DOHH2 (cell line): ENCODE measurements around the gene AHCYL1.

ENCODE experiments used
- H3F3A ChIP-seq: fragments of 200-600 bp; sonication (generic), shearing (Covaris generic); 2 replicates; pipeline ENCODE4 v1.6.0; 2016; ENCODE audit warnings: antibody characterized with exemption, mild to moderate bottlenecking; ENCODE audit not compliant: control insufficient read depth, insufficient read depth
- H3K27ac ChIP-seq: fragments of 200-600 bp; sonication (generic); 2 replicates; pipeline ENCODE4 v1.5.1; 2014; ENCODE audit warnings: low read depth, mild to moderate bottlenecking, low read length, moderate library complexity
- H3K27me3 ChIP-seq: fragments of 200-600 bp; sonication (generic); 2 replicates; pipeline ENCODE4 v1.6.1; 2014; ENCODE audit warnings: mild to moderate bottlenecking, low read length, mixed read lengths; ENCODE audit not compliant: control insufficient read depth
- H3K36me3 ChIP-seq: fragments of 200-600 bp; sonication (generic); 2 replicates; pipeline ENCODE4 v1.6.1; 2014; ENCODE audit warnings: mild to moderate bottlenecking, low read length, moderate library complexity, mixed read lengths; ENCODE audit not compliant: control insufficient read depth
- H3K4me1 ChIP-seq: fragments of 200-600 bp; sonication (generic); 2 replicates; pipeline ENCODE4 v1.6.1; 2014; ENCODE audit warnings: mild to moderate bottlenecking, low read length, mixed read lengths; ENCODE audit not compliant: control insufficient read depth
- H3K4me2 ChIP-seq: fragments of 200-600 bp; sonication (generic); 2 replicates; pipeline ENCODE4 v1.6.0; 2014; ENCODE audit warnings: mild to moderate bottlenecking, low read length, moderate library complexity
- H3K4me3 ChIP-seq: fragments of 200-600 bp; sonication (generic); 2 replicates; pipeline ENCODE4 v1.5.1; 2014; ENCODE audit warnings: mild to moderate bottlenecking, low read length, mixed read lengths
- H3K79me2 ChIP-seq: fragments of 200-600 bp; sonication (generic); 2 replicates; pipeline ENCODE4 v1.6.1; 2014; ENCODE audit warnings: mild to moderate bottlenecking, low read length, mixed read lengths; ENCODE audit not compliant: control insufficient read depth
- H3K9me2 ChIP-seq: fragments of 200-600 bp; sonication (generic); replicated peaks from 2 replicates; pipeline ENCODE4 v1.6.1; 2014; ENCODE audit warnings: mild to moderate bottlenecking, low read length, mixed read lengths; ENCODE audit not compliant: control insufficient read depth
- H3K9me3 ChIP-seq: fragments of 200-600 bp; sonication (generic); 2 replicates; pipeline ENCODE4 v1.6.1; 2014; ENCODE audit warnings: antibody characterized with exemption, low read length, mixed read lengths; ENCODE audit not compliant: control insufficient read depth, insufficient read depth
- H4K20me1 ChIP-seq: fragments of 200-600 bp; sonication (generic); 2 replicates; pipeline ENCODE4 v1.6.0; 2014; ENCODE audit warnings: low read depth, mild to moderate bottlenecking, antibody characterized with exemption, low read length, moderate library complexity; ENCODE audit not compliant: control insufficient read depth, insufficient read depth
- CTCF ChIP-seq: fragments of 200-600 bp; sonication (generic); IDR thresholded peaks from one replicate; pipeline ENCODE4 v1.5.1; 2014; ENCODE audit warnings: antibody characterized with exemption, mild to moderate bottlenecking, low read depth, low read length; ENCODE audit not compliant: poor library complexity, severe bottlenecking
- EZH2phosphoT487 ChIP-seq: fragments of 200-600 bp; sonication (generic); IDR thresholded peaks from 2 replicates; pipeline ENCODE4 v1.6.1; 2017; ENCODE audit warnings: borderline replicate concordance, mild to moderate bottlenecking, antibody characterized with exemption, low read length, moderate library complexity, mixed read lengths

AHCYL1 gene

GRCh38 chr1:109985247-109986053 lies 885 bp downstream of the AHCYL1 start:
- Histone ChIP-seq H3K9me3 (no peaks in the 10 kb centered on the region), H3K4me1 (peaks cover 37% of the 10 kb centered on the region), H3K4me3 (peak overlapping the region; percentile 91), H3K79me2 (peaks cover 49% of the 10 kb centered on the region), H3K9me2 (no peaks in the 10 kb centered on the region), H3K27ac (no peak overlapping the region), H3F3A (no peaks in the 10 kb centered on the region), H3K4me2 (peak overlapping the region; percentile 92), H3K36me3 (peaks cover 17% of the 10 kb centered on the region), H3K27me3 (no peaks in the 10 kb centered on the region; the same call in 1 of the 2 replicates), H4K20me1 (0 out of 2 replicates have a peak, but pooled peaks cover 8% of the 10 kb centered on the region)
- TF ChIP-seq CTCF = no peak
- TF ChIP-seq EZH2phosphoT487 = no peak

- H3K79me2 ChIP-seq = peaks cover 54% of the 10 kb centered on the region
- peaks cover 37% of the 10 kb centered on the region for H3K4me1 ChIP-seq
- peak overlapping the region; percentile 92 for H3K4me2 ChIP-seq
- no peaks in the 10 kb centered on the region; the same call in 1 of the 2 replicates for H3K27me3 ChIP-seq
- TF ChIP-seq EZH2phosphoT487 (no peak), CTCF (no peak)
- peak overlapping the region; percentile 91 for H3K4me3 ChIP-seq
- H3K27ac ChIP-seq = no peak overlapping the region
- H3K9me3 ChIP-seq = no peaks in the 10 kb centered on the region
- H4K20me1 ChIP-seq = 0 out of 2 replicates have a peak, but pooled peaks cover 8% of the 10 kb centered on the region
- no peaks in the 10 kb centered on the region for H3K9me2 ChIP-seq
- H3F3A ChIP-seq = no peaks in the 10 kb centered on the region
- H3K36me3 ChIP-seq = peaks cover 17% of the 10 kb centered on the region
These were observed 1.5 kb downstream of the AHCYL1 start for GRCh38 chr1:109986054-109986444.

GRCh38 chr1:109988349-109988914 lies 3.9 kb downstream of the AHCYL1 start:
- Histone ChIP-seq H3K36me3 (peaks cover 17% of the 10 kb centered on the region), H3K79me2 (peaks cover 68% of the 10 kb centered on the region), H3K4me2 (no peak overlapping the region), H3K27me3 (no peaks in the 10 kb centered on the region), H4K20me1 (peaks cover 12% of the 10 kb centered on the region; the same call in 1 of the 2 replicates), H3F3A (no peaks in the 10 kb centered on the region), H3K9me3 (no peaks in the 10 kb centered on the region), H3K4me3 (no peak overlapping the region), H3K9me2 (no peaks in the 10 kb centered on the region), H3K4me1 (peaks cover 37% of the 10 kb centered on the region), H3K27ac (no peak overlapping the region)
- no peak for TF ChIP-seq CTCF
- no peak for TF ChIP-seq EZH2phosphoT487
